HG03103 (cell line): ENCODE data around the gene ACSF3.
"Not testable (repeated sequence)": the region's sequence is repeated elsewhere in the genome, so short reads cannot be mapped to it uniquely, and the experiment has no call there.

ENCODE experiments used
- ATAC-seq: cut with Tn5 transposase; IDR thresholded peaks from one replicate; pipeline ENCODE4 v1.9.1; 2021; ENCODE audit warnings: low read depth; ENCODE audit not compliant: unreplicated experiment

Gene ACSF3

GRCh38 chr16:89184933-89185794, 91.5 kb downstream of the ACSF3 start:
- ATAC-seq, result no peak

- not testable (repeated sequence) for ATAC-seq
Observed at GRCh38 chr16:89185887-89186592, 92.4 kb downstream of the ACSF3 start.

DNA sequence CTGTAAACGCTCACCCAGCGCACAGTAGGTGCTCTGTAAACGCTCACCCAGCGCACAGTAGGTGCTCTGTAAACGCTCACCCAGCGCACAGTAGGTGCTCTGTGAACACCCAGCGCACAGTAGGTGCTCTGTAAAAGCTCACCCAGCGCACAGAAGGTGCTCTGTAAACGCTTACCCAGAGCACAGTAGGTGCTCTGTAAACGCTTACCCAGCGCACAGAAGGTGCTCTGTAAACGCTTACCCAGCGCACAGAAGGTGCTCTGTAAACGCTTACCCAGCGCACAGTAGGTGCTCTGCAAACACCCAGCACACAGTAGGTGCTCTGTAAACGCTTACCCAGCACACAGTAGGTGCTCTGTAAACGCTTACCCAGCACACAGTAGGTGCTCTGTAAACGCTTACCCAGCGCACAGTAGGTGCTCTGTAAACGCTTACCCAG, 93.0 kb downstream of the ACSF3 start:
- ATAC-seq, result not testable (repeated sequence)

GRCh38 chr16:89187032-89187769, 93.5 kb downstream of the ACSF3 start:
- ATAC-seq, result no peak

DNA sequence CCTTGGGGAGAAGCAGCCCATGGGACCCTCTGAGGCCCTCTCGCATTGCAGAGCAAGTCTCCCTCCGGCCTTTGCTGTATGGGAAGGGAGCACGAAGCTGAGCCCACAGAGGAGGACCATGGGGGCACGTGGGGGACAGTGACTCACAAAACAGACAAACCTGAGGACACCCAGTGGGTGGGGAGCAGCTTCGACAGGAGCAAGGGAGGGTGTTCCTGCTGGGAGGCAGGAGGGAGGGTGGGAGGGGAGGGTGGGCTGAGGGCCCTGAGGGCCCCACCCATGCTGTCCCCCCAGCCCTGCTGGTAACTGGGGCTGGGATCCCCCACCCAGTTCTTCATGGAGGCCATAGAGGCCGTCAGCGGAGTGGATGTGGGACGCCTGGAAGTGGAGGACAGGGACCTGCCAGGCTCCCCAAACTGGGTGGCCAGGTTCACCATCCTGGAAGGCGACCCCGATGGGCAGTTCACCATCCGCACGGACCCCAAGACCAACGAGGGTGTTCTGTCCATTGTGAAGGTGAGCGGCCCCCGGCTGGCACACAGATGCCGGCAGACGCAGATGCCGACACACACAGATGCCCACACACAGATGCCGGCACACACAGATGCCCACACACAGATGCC, 94.2 kb downstream of the ACSF3 start:
- ATAC-seq, result no peak

DNA sequence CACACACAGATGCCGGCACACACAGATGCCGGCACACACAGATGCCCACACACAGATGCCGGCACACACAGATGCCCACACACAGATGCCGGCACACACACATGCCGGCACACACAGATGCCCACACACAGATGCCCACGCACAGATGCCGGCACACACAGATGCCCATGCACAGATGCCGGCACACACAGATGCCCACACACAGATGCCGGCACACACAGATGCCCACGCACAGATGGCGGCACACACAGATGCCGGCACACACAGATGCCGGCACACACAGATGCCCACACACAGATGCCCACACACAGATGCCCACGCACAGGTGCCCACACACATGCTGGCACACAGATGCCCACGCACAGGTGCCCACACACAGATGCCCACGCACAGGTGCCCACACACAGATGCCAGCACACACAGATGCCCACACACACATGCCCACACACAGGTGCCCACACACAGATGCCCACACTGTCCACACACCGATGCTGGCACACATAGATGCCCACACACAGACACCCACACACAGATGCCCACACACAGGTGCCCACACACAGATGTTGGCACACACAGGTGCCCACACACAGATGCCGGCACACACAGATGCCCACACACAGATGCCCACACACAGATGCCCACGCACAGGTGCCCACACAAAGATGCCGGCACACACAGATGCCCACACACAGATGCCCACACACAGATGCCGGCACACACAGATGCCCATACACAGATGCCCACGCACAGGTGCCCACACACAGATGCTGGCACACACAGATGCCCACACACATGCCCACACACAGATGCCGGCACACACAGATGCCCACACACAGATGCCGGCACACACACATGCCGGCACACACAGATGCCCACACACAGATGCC, 95.1 kb downstream of the ACSF3 start:
- ATAC-seq, result not testable (repeated sequence)

- ATAC-seq, result no peak
Observed at GRCh38 chr16:89189358-89190025, 95.8 kb downstream of the ACSF3 start.

DNA sequence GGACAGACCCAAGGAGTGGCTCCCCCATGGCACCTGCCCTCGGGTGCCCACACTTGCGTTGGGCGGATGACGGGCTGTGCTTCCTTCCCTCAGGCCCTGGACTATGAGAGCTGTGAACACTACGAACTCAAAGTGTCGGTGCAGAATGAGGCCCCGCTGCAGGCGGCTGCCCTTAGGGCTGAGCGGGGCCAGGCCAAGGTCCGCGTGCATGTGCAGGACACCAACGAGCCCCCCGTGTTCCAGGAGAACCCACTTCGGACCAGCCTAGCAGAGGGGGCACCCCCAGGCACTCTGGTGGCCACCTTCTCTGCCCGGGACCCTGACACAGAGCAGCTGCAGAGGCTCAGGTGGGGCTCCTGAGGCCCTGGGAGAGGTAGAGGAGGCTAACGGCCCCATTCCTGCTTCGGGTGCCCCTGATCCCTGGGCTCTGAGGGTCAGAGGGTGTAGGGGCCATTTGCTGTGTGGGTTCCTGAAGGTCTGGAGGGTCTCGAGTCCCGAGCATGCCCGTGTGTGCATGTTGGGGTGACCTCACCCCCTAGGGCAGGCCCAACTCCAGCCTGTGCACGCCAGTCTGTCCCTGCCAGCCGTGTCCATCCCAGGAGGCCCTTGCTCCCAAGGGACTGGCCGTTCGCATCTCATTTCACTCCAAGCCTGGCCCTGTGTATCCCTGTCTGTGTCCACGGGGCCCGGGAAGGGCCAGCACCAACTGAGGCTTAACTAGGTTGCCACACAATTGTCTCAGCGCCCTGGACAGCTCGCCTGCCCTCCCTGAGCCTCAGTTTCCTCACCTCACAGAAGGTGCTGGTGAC, 96.7 kb downstream of the ACSF3 start:
- no peak for ATAC-seq

DNA sequence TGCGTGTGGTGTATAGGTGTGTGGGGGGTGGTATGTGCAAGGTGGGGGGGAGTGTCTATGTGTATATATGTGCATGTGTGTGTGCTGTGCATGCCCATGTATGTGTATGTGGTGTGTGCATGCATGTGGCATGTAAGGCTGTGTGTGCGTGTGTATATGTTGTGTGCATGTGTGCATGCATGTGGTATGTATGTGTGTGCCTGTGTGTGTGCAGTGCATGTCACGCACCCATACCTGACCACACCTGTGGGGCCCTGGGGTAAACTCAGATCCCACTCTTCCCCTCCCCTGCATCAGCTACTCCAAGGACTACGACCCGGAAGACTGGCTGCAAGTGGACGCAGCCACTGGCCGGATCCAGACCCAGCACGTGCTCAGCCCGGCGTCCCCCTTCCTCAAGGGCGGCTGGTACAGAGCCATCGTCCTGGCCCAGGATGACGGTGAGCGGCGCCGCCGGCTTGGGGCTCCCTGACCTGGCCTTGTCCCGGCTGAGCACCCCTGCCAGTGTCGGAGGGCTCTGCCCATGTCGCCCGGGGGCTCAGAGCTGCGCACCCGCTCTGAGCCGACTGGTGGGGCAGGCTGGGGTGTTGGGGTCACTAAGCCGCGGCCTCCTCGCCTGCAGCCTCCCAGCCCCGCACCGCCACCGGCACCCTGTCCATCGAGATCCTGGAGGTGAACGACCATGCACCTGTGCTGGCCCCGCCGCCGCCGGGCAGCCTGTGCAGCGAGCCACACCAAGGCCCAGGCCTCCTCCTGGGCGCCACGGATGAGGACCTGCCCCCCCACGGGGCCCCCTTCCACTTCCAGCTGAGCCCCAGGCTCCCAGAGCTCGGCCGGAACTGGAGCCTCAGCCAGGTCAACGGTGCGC, 97.6 kb downstream of the ACSF3 start:
- no peak for ATAC-seq

- ATAC-seq, result no peak
Observed at GRCh38 chr16:89191901-89192185, 98.2 kb downstream of the ACSF3 start.

GRCh38 chr16:89192186-89192955, 98.7 kb downstream of the ACSF3 start:
- not testable (repeated sequence) for ATAC-seq

GRCh38 chr16:89192956-89193575, 99.4 kb downstream of the ACSF3 start:
- no peak for ATAC-seq

GRCh38 chr16:89193576-89194293, 100.1 kb downstream of the ACSF3 start:
- no peak for ATAC-seq

DNA sequence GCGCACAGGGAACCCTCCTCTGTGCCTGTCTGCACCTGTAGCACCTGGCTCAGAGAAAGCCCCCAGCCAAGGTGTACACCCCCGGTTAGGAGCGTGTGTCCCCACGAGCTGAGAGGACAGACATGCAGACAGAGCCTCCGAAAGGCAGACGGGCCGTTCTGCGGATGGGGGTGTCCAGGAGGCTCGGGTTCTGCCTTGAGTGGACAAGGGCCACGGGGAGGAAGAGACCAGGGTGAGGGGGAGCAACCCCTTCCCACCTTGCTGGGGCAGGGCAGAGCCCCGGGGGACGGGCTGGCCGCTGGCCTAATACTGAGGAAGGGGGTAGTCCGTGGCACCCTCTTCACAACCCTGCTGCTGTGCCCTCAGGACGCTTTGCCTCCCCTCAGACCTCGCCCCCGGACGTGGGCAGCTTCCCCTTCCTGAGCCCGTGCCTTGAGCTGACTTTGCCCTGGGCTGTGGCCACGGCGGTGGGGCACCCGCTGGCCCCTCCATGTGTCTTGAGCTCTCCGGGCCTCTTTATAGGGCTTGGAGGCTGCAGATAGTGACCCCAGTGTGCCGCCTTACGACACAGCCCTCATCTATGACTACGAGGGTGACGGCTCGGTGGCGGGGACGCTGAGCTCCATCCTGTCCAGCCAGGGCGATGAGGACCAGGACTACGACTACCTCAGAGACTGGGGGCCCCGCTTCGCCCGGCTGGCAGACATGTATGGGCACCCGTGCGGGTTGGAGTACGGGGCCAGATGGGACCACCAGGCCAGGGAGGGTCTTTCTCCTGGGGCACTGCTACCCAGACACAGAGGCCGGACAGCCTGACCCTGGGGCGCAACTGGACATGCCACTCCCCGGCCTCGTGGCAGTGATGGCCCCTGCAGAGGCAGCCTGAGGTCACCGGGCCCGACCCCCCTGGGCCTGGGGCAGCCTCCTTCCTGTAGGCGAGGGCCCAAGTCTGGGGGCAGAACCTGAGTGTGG, 101.0 kb downstream of the ACSF3 start:
- no peak for ATAC-seq
